OCI-LY1 (cell line): Measurements from ENCODE around the gene AIRE.

Source experiments
- EZH2 ChIP-seq: fragments of 200-600 bp; sonication (generic), shearing (Covaris generic); IDR thresholded peaks from 2 replicates; pipeline ENCODE4 v1.8.0; 2017; ENCODE audit warnings: borderline replicate concordance, mixed run types, mild to moderate bottlenecking, antibody characterized with exemption, low read length, moderate library complexity, mixed read lengths
- TF ChIP-seq, protein P1 (sequence below): fragments of 200-600 bp; sonication (generic), shearing (Covaris generic); IDR thresholded peaks from 2 replicates; pipeline ENCODE4 v1.5.1; 2017; ENCODE audit warnings: mild to moderate bottlenecking, antibody characterized with exemption, low read length, moderate library complexity, mixed read lengths

DNA sequence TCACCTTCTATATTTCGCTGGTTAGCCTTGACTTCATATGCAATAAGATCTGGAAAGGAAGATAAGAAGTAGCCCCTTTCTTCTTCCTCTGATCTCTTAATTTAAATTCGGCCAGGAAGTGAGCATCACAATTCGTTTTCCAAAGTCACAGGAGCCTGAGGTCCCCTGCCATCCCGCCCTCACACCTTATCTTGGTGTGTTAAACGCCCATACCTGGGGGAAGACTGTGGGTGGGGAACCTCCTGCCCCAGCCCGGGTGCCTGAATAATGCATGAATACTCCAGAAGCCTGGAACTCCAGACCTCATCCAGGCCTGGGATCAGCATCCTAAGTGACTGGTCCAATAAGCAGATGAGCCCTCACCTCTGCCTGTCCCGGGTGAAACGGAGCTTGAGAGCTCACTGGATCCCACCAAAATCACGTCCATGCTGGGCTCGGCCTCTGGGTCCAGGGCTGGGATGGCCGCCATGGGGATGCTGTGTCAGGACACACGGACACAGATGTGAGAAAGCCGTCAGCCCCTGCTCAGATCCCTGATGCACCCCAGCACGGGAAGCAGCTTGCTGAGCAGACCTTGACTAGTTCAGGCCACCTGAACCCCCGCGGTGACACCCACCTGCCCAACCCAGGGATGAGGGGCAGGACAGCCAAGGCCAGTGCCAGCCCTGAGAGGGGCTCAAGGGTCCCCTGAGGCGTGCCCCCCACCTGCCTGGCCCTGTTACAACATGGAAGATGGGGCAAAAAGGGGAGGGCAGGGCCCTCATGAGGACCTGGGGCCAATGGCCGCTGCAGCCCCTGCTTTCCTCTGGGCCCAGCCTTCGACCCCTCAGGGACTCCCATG, 24.7 kb upstream of the AIRE start:
- TF ChIP-seq, protein P1, sequence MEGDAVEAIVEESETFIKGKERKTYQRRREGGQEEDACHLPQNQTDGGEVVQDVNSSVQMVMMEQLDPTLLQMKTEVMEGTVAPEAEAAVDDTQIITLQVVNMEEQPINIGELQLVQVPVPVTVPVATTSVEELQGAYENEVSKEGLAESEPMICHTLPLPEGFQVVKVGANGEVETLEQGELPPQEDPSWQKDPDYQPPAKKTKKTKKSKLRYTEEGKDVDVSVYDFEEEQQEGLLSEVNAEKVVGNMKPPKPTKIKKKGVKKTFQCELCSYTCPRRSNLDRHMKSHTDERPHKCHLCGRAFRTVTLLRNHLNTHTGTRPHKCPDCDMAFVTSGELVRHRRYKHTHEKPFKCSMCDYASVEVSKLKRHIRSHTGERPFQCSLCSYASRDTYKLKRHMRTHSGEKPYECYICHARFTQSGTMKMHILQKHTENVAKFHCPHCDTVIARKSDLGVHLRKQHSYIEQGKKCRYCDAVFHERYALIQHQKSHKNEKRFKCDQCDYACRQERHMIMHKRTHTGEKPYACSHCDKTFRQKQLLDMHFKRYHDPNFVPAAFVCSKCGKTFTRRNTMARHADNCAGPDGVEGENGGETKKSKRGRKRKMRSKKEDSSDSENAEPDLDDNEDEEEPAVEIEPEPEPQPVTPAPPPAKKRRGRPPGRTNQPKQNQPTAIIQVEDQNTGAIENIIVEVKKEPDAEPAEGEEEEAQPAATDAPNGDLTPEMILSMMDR, result no peak
- no peak for TF ChIP-seq EZH2
